Neutrophil (primary cell): Measurements from ENCODE around the gene MSH2.

Experiments used
- H3K27ac ChIP-seq: fragments of 200-600 bp; sonication (generic); 2 replicates; pipeline ENCODE4 v1.5.1; 2016; ENCODE audit warnings: mild to moderate bottlenecking, moderate library complexity
- H3K27me3 ChIP-seq: fragments of 200-600 bp; sonication (generic); 2 replicates; pipeline ENCODE4 v1.6.0; 2016; ENCODE audit warnings: mild to moderate bottlenecking
- H3K36me3 ChIP-seq: fragments of 200-600 bp; sonication (generic); 2 replicates; pipeline ENCODE4 v1.5.1; 2017
- H3K4me1 ChIP-seq, 2 experiments: fragments of 200-600 bp in 1 of 2; sonication (generic) in 1 of 2; 1 replicate in 1 of 2; 2 replicates in 1 of 2; pipeline versions ENCODE4 v1.5.1 to v1.6.1; 2013 to 2016; ENCODE audit warnings: low read depth in 1 of 2, low read length in 1 of 2, mild to moderate bottlenecking in 1 of 2, moderate library complexity in 1 of 2; ENCODE audit not compliant: control insufficient read depth in 1 of 2, insufficient read depth in 1 of 2
- H3K4me3 ChIP-seq, 2 experiments: fragments of 200-600 bp in 1 of 2; sonication (generic) in 1 of 2; 1 replicate in 1 of 2; 2 replicates in 1 of 2; pipeline ENCODE4 v1.5.1; 2013 to 2016; ENCODE audit warnings: low read depth in 1 of 2, low read length in 1 of 2, mild to moderate bottlenecking in 1 of 2, moderate library complexity in 1 of 2
- H3K9me3 ChIP-seq: fragments of 200-600 bp; sonication (generic); 2 replicates; pipeline ENCODE4 v1.5.1; 2016
- TF ChIP-seq, protein P1 (sequence below): fragments of 200-600 bp; sonication (generic); IDR thresholded peaks from 2 replicates; pipeline ENCODE4 v1.5.1; 2016; ENCODE audit warnings: antibody characterized with exemption

MSH2 gene

GRCh38 chr2:47519147-47519537 is 116.2 kb downstream of the MSH2 start:
- Histone ChIP-seq H3K36me3 (no peaks in the 10 kb centered on the region), H3K27ac (no peak overlapping the region), H3K27me3 (peaks cover 61% of the 10 kb centered on the region), H3K4me3 (no peak overlapping the region), H3K9me3 (no peaks in the 10 kb centered on the region), H3K4me1 (peaks cover 15 to 16% of the 10 kb centered on the region in 2 experiments)
- TF ChIP-seq, protein P1, sequence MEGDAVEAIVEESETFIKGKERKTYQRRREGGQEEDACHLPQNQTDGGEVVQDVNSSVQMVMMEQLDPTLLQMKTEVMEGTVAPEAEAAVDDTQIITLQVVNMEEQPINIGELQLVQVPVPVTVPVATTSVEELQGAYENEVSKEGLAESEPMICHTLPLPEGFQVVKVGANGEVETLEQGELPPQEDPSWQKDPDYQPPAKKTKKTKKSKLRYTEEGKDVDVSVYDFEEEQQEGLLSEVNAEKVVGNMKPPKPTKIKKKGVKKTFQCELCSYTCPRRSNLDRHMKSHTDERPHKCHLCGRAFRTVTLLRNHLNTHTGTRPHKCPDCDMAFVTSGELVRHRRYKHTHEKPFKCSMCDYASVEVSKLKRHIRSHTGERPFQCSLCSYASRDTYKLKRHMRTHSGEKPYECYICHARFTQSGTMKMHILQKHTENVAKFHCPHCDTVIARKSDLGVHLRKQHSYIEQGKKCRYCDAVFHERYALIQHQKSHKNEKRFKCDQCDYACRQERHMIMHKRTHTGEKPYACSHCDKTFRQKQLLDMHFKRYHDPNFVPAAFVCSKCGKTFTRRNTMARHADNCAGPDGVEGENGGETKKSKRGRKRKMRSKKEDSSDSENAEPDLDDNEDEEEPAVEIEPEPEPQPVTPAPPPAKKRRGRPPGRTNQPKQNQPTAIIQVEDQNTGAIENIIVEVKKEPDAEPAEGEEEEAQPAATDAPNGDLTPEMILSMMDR = no peak

GRCh38 chr2:47519604-47520301 is 116.8 kb downstream of the MSH2 start:
- H3K4me1 ChIP-seq = peaks cover 15 to 16% of the 10 kb centered on the region in 2 experiments
- H3K27ac ChIP-seq = no peak overlapping the region
- no peaks in the 10 kb centered on the region for H3K9me3 ChIP-seq
- TF ChIP-seq, protein P1 = no peak
- no peak overlapping the region for H3K4me3 ChIP-seq
- H3K27me3 ChIP-seq = peaks cover 67% of the 10 kb centered on the region
- H3K36me3 ChIP-seq = no peaks in the 10 kb centered on the region

- H3K4me1 ChIP-seq = peaks cover 15 to 16% of the 10 kb centered on the region in 2 experiments
- H3K9me3 ChIP-seq = no peaks in the 10 kb centered on the region
- peak overlapping the region; percentile 57 for H3K4me3 ChIP-seq
- TF ChIP-seq, protein P1 = no peak
- H3K27me3 ChIP-seq = peaks cover 70% of the 10 kb centered on the region
- no peak overlapping the region for H3K27ac ChIP-seq
- no peaks in the 10 kb centered on the region for H3K36me3 ChIP-seq
Measured at GRCh38 chr2:47520302-47520630, 117.3 kb downstream of the MSH2 start.

- no peaks in the 10 kb centered on the region for H3K9me3 ChIP-seq
- peak overlapping the region; percentile 57 for H3K4me3 ChIP-seq
- TF ChIP-seq, protein P1 = peak; percentile 60
- peaks cover 70% of the 10 kb centered on the region for H3K27me3 ChIP-seq
- H3K27ac ChIP-seq = peak overlapping the region; percentile 29
- peaks cover 15 to 16% of the 10 kb centered on the region in 2 experiments for H3K4me1 ChIP-seq
- no peaks in the 10 kb centered on the region for H3K36me3 ChIP-seq
Measured at GRCh38 chr2:47520825-47521665, 118.1 kb downstream of the MSH2 start.

- peaks cover 15 to 16% of the 10 kb centered on the region in 2 experiments for H3K4me1 ChIP-seq
- TF ChIP-seq, protein P1 = no peak
- peaks cover 70% of the 10 kb centered on the region for H3K27me3 ChIP-seq
- H3K36me3 ChIP-seq = no peaks in the 10 kb centered on the region
- no peaks in the 10 kb centered on the region for H3K9me3 ChIP-seq
- H3K27ac ChIP-seq = no peak overlapping the region
- H3K4me3 ChIP-seq = peak overlapping the region; percentile 57
Measured at GRCh38 chr2:47521666-47522285, 118.8 kb downstream of the MSH2 start.
